NCI-H226 (cell line): ENCODE results near the gene PRMT6.
A peak's percentile ranks its signal among the peaks of the same experiment; 100 is the strongest.
"Not testable (repeated sequence)": the region's sequence is repeated elsewhere in the genome, so short reads cannot be mapped to it uniquely, and the experiment has no call there.

ENCODE experiments used
- DNase-seq: peaks from one replicate; pipeline ENCODE4 v3.0.0-alpha.2; 2015

The PRMT6 gene

GRCh38 chr1:107056426-107057196 is at the start of gene PRMT6:
Gene PRMT6, plus strand, starts transcription at chr1:107056674. Its CDS starts 42 bp downstream, at chr1:107056716.
- peak; percentile 69 for DNase-seq

GRCh38 chr1:107009281-107009680 is 47.2 kb upstream of the PRMT6 start:
- DNase-seq: no peak

- DNase-seq: no peak
Measured at GRCh38 chr1:107010582-107010981, 45.9 kb upstream of the PRMT6 start.

GRCh38 chr1:107016376-107016978 is 40.0 kb upstream of the PRMT6 start:
- no peak for DNase-seq

GRCh38 chr1:107018445-107018844 is 38.0 kb upstream of the PRMT6 start:
- no peak for DNase-seq

- DNase-seq: peak; percentile 49
Measured at GRCh38 chr1:107019166-107019565, 37.3 kb upstream of the PRMT6 start.

GRCh38 chr1:107038874-107039273 is 17.6 kb upstream of the PRMT6 start:
- peak; percentile 48 for DNase-seq

- DNase-seq: not testable (repeated sequence)
Measured at GRCh38 chr1:107044310-107045220, 11.9 kb upstream of the PRMT6 start.

GRCh38 chr1:107047602-107048001 is 8.9 kb upstream of the PRMT6 start:
- DNase-seq: no peak

- no peak for DNase-seq
Measured at GRCh38 chr1:107048241-107048640, 8.2 kb upstream of the PRMT6 start.

GRCh38 chr1:107051266-107051665 is 5.2 kb upstream of the PRMT6 start:
- DNase-seq: no peak

GRCh38 chr1:107055919-107056425 is 502 bp upstream of the PRMT6 start:
- DNase-seq: not testable (repeated sequence)

GRCh38 chr1:107057197-107058133 is 991 bp downstream of the PRMT6 start:
- DNase-seq: peak; percentile 34

GRCh38 chr1:107058245-107059032 is 2.0 kb downstream of the PRMT6 start:
- DNase-seq: no peak

GRCh38 chr1:107061886-107062285 is 5.4 kb downstream of the PRMT6 start:
- DNase-seq: no peak

- DNase-seq: no peak
Measured at GRCh38 chr1:107073493-107073892, 17.0 kb downstream of the PRMT6 start.

GRCh38 chr1:107076841-107077240 is 20.4 kb downstream of the PRMT6 start:
- peak; percentile 72 for DNase-seq

GRCh38 chr1:107079249-107079648 is 22.8 kb downstream of the PRMT6 start:
- DNase-seq: no peak

- DNase-seq: no peak
Measured at GRCh38 chr1:107081102-107081501, 24.6 kb downstream of the PRMT6 start.

GRCh38 chr1:107091418-107091817 is 34.9 kb downstream of the PRMT6 start:
- DNase-seq: no peak

- peak; percentile 37 for DNase-seq
Measured at GRCh38 chr1:107093395-107093794, 36.9 kb downstream of the PRMT6 start.
